GM10266 (cell line): ENCODE results near the gene ZNF277.

Source experiments
- DNase-seq: peaks from one replicate; pipeline ENCODE4 v3.0.0; 2012; ENCODE audit errors: extremely low spot score
- CTCF ChIP-seq: IDR thresholded peaks from 2 replicates; pipeline ENCODE4 v1.5.1; 2012; ENCODE audit warnings: mild to moderate bottlenecking, low read depth; ENCODE audit not compliant: control insufficient read depth, insufficient read depth; ENCODE audit errors: missing control alignments

ZNF277 gene

GRCh38 chr7:112202816-112203215 is 3.7 kb upstream of the ZNF277 start:
- DNase-seq = no peak

GRCh38 chr7:112203365-112203739 is 3.1 kb upstream of the ZNF277 start:
- no peak for DNase-seq
- TF ChIP-seq CTCF = no peak

More at GRCh38 chr7:112202816-112203215, 3.7 kb upstream of the ZNF277 start:
- no peak for TF ChIP-seq CTCF

- peak; percentile 26 for DNase-seq
Measured at GRCh38 chr7:112204499-112205342, 1.8 kb upstream of the ZNF277 start.

GRCh38 chr7:112205343-112206237 is 905 bp upstream of the ZNF277 start:
- DNase-seq = peak; percentile 32

More at GRCh38 chr7:112204499-112205342, 1.8 kb upstream of the ZNF277 start:
- no peak for TF ChIP-seq CTCF

GRCh38 chr7:112206991-112207592 is 597 bp downstream of the ZNF277 start:
- peak; percentile 16 for DNase-seq
- TF ChIP-seq CTCF = no peak

More at GRCh38 chr7:112205343-112206237, 905 bp upstream of the ZNF277 start:
- no peak for TF ChIP-seq CTCF

GRCh38 chr7:112207765-112208164 is 1.3 kb downstream of the ZNF277 start:
- no peak for TF ChIP-seq CTCF
- no peak for DNase-seq
